ENCODE results near the gene PBOV1.

Gene PBOV1

GRCh38 chr6:138250513-138251247, 32.4 kb upstream of the PBOV1 start (continued):
- TF ChIP-seq, protein P1, sequence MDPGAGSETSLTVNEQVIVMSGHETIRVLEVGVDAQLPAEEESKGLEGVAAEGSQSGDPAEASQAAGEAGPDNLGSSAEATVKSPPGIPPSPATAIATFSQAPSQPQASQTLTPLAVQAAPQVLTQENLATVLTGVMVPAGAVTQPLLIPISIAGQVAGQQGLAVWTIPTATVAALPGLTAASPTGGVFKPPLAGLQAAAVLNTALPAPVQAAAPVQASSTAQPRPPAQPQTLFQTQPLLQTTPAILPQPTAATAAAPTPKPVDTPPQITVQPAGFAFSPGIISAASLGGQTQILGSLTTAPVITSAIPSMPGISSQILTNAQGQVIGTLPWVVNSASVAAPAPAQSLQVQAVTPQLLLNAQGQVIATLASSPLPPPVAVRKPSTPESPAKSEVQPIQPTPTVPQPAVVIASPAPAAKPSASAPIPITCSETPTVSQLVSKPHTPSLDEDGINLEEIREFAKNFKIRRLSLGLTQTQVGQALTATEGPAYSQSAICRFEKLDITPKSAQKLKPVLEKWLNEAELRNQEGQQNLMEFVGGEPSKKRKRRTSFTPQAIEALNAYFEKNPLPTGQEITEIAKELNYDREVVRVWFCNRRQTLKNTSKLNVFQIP (CRISPR knock-in tag; IDR thresholded peaks at IDR 0.05; ENCODE audit: borderline replicate concordance, low read depth): no peak
- TF ChIP-seq ARNTL (CRISPR knock-in tag; IDR thresholded peaks at IDR 0.05; ENCODE audit: borderline replicate concordance, low read depth): no peak
- no peak for TF ChIP-seq ZNF565 (CRISPR knock-in tag; conservative IDR thresholded peaks at IDR 0.05; ENCODE audit: low read depth)
- TF ChIP-seq ESRRG (CRISPR knock-in tag; IDR thresholded peaks at IDR 0.05): no peak

DNA sequence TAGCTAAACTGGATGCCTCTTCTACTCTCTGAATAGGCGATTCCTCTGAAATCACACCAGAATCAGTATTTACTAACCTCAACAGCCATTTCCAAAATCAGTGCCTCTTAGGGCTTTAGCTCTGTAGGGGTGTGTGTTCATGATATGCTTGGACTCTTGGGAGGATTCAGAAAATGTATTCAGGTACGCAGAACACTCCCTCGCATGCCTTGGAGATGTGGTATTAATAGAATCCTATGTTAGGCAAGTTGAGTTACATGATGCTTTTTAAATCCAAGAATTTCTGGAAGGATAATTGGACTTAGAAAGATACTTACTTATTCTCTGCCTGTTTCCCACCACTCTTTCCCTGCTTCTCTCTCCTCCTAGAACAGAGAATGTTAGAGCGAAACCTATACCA, 31.8 kb upstream of the PBOV1 start:
- no peak for TF ChIP-seq CSRNP3 (CRISPR knock-in tag; IDR thresholded peaks at IDR 0.05)
- no peak for TF ChIP-seq ISL1 (CRISPR knock-in tag; IDR thresholded peaks at IDR 0.05)
- TF ChIP-seq BACH2 (CRISPR knock-in tag; IDR thresholded peaks at IDR 0.05; ENCODE audit: borderline replicate concordance): no peak
- TF ChIP-seq ZFP30 (CRISPR knock-in tag; IDR thresholded peaks at IDR 0.05): no peak
- no peak for TF ChIP-seq PPARA (CRISPR knock-in tag; IDR thresholded peaks at IDR 0.05; ENCODE audit: borderline replicate concordance)
- no peak for TF ChIP-seq ZNF565 (CRISPR knock-in tag; conservative IDR thresholded peaks at IDR 0.05; ENCODE audit: low read depth)
- no peak for TF ChIP-seq TCF4 (CRISPR knock-in tag; IDR thresholded peaks at IDR 0.05; ENCODE audit: borderline replicate concordance)
- TF ChIP-seq CSDC2 (CRISPR knock-in tag; IDR thresholded peaks at IDR 0.05): no peak
- TF ChIP-seq, protein P2, sequence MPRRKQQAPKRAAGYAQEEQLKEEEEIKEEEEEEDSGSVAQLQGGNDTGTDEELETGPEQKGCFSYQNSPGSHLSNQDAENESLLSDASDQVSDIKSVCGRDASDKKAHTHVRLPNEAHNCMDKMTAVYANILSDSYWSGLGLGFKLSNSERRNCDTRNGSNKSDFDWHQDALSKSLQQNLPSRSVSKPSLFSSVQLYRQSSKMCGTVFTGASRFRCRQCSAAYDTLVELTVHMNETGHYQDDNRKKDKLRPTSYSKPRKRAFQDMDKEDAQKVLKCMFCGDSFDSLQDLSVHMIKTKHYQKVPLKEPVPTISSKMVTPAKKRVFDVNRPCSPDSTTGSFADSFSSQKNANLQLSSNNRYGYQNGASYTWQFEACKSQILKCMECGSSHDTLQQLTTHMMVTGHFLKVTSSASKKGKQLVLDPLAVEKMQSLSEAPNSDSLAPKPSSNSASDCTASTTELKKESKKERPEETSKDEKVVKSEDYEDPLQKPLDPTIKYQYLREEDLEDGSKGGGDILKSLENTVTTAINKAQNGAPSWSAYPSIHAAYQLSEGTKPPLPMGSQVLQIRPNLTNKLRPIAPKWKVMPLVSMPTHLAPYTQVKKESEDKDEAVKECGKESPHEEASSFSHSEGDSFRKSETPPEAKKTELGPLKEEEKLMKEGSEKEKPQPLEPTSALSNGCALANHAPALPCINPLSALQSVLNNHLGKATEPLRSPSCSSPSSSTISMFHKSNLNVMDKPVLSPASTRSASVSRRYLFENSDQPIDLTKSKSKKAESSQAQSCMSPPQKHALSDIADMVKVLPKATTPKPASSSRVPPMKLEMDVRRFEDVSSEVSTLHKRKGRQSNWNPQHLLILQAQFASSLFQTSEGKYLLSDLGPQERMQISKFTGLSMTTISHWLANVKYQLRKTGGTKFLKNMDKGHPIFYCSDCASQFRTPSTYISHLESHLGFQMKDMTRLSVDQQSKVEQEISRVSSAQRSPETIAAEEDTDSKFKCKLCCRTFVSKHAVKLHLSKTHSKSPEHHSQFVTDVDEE (CRISPR knock-in tag; IDR thresholded peaks at IDR 0.05): no peak
- TF ChIP-seq RARB (CRISPR knock-in tag; IDR thresholded peaks at IDR 0.05): no peak
- no peak for TF ChIP-seq GLIS3 (CRISPR knock-in tag; IDR thresholded peaks at IDR 0.05)
- no peak for TF ChIP-seq ZNF70 (CRISPR knock-in tag; IDR thresholded peaks at IDR 0.05)
- no peak for TF ChIP-seq ARNTL (CRISPR knock-in tag; IDR thresholded peaks at IDR 0.05; ENCODE audit: borderline replicate concordance, low read depth)
- TF ChIP-seq, protein P3, sequence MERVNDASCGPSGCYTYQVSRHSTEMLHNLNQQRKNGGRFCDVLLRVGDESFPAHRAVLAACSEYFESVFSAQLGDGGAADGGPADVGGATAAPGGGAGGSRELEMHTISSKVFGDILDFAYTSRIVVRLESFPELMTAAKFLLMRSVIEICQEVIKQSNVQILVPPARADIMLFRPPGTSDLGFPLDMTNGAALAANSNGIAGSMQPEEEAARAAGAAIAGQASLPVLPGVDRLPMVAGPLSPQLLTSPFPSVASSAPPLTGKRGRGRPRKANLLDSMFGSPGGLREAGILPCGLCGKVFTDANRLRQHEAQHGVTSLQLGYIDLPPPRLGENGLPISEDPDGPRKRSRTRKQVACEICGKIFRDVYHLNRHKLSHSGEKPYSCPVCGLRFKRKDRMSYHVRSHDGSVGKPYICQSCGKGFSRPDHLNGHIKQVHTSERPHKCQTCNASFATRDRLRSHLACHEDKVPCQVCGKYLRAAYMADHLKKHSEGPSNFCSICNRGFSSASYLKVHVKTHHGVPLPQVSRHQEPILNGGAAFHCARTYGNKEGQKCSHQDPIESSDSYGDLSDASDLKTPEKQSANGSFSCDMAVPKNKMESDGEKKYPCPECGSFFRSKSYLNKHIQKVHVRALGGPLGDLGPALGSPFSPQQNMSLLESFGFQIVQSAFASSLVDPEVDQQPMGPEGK (CRISPR knock-in tag; IDR thresholded peaks at IDR 0.05; ENCODE audit: borderline replicate concordance): no peak
- no peak for ATAC-seq

GRCh38 chr6:138248878-138249277, 30.6 kb upstream of the PBOV1 start:
- ATAC-seq: no peak
- TF ChIP-seq ZNF8 (CRISPR knock-in tag; IDR thresholded peaks at IDR 0.05) (no peak), ARNTL (CRISPR knock-in tag; IDR thresholded peaks at IDR 0.05; ENCODE audit: borderline replicate concordance, low read depth) (no peak), RARB (CRISPR knock-in tag; IDR thresholded peaks at IDR 0.05) (no peak), TCF4 (CRISPR knock-in tag; IDR thresholded peaks at IDR 0.05; ENCODE audit: borderline replicate concordance) (no peak), ZC3H10 (CRISPR knock-in tag; IDR thresholded peaks at IDR 0.05) (no peak), ESRRG (CRISPR knock-in tag; IDR thresholded peaks at IDR 0.05) (no peak), SNAI2 (CRISPR knock-in tag; IDR thresholded peaks at IDR 0.05) (no peak)
- TF ChIP-seq, protein P4, sequence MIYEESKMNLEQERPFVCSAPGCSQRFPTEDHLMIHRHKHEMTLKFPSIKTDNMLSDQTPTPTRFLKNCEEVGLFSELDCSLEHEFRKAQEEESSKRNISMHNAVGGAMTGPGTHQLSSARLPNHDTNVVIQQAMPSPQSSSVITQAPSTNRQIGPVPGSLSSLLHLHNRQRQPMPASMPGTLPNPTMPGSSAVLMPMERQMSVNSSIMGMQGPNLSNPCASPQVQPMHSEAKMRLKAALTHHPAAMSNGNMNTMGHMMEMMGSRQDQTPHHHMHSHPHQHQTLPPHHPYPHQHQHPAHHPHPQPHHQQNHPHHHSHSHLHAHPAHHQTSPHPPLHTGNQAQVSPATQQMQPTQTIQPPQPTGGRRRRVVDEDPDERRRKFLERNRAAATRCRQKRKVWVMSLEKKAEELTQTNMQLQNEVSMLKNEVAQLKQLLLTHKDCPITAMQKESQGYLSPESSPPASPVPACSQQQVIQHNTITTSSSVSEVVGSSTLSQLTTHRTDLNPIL (CRISPR knock-in tag; IDR thresholded peaks at IDR 0.05; ENCODE audit: low read depth): no peak
- TF ChIP-seq, protein P3 (CRISPR knock-in tag; IDR thresholded peaks at IDR 0.05; ENCODE audit: borderline replicate concordance): no peak
